ENCODE measurements around the gene CHD6.

DNA sequence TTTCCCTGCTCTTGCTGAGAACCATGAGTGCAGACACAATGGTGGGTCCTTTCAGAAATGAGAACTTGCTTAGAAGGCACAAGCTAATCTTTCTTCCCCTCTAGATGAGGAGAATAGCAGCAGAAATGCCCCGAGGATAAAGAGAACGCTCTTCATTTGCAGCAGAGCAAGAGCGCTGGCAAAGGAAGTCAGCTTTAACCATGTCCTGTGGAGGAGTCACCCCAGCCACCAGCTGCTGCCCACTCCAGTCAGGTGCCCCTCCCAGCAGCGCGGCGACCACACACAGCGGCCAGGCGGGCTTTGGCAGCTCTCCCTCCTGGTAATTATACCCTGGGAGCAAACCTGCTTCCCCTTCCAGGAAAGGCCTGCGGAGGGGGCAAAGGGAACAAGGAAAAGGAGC lies 209.2 kb downstream of the CHD6 start:
- TF ChIP-seq POLR2A (IDR thresholded peaks at IDR 0.05) (no peak), CTCF (IDR thresholded peaks at IDR 0.05) (no peak)

Data from right lobe of liver (tissue), 4 donors.